Measurements from ENCODE around the gene SLC7A6OS. TPM values are rescaled to one million over a fixed set of nuclear protein-coding genes. Genes with fewer than 3 reads are reported as not detected.

SLC7A6OS gene
- total RNA-seq, 1 experiment from 2014 or later, result 12.1 TPM

DNA sequence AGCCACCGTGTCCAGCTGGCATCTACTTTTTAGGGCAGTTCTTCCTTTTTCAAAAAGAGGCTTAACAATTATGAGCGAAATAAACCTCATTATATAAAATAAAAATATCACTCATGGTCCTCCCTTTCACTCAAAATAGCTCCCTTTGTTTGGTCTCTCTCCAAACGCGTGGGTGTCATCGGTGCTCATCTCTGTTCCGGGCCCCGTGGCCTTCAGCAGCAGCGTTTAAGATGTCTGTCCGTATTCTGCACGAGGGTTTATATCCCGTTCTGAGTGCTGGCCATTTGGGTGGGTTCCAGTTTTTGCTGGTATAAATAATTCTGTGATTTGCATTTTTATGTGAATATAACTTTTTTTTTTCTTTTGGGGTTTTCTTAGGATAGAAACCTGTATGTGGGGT is 33.5 kb upstream of the SLC7A6OS start:
- DNase-seq (ENCODE audit: low read depth), result no peak

DNA sequence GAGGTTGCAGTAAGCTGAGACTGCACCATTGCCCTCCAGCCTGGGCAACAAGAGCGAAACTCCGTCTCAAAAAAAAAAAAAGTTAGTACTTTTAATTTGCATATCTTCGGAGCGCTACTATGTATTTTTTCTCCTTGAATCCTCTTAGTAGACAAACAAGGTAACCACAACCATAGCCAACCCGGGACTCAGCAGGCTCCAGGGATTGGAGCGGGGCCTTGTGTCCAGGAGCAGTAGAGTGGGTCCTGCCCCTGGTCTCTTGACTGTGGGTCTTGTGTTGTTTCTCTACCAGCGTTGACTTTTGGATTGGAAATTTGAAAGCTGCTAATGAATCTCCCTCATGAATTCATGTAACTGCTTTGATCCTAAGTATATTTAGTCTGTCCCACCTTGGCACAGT is 32.4 kb upstream of the SLC7A6OS start:
- DNase-seq (ENCODE audit: low read depth), result no peak

DNA sequence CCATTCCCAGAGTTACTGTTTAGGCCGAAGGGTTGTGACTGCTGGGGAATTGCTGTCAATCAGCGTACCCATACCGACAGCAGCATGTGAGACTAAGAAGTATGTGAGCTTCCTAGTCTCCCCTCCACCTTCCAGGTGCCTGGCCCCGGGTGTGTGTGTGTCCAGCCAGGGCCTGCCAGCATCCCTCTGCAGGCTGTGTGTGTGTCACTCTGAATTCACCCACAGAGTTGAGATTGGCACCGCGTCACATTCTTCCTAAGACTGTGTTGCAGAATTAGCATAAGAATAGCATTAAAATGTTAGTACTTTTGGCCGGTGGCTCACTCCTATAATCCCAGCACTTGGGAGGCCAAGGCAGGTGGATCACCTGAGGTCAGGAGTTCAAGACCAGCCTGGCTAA is 31.9 kb upstream of the SLC7A6OS start:
- DNase-seq (ENCODE audit: low read depth), result no peak

DNA sequence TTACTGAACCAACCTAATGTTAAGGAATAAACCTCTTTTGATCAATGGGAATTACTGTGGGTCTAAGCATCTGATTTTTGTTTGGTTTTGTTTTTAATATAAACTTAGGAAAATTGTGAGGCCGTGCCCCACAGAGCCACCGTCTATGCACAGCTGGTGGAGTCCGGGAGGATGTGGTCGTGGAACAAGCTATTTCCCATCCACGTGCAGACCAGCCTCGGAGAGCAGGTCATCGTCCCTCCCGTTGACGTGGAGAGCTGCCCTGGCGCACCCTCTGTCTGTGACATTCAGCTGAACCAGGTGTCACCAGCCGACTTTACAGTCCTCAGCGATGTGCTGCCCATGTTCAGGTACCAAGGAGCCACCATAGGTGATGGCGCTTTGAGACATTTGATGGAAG is 28.5 kb upstream of the SLC7A6OS start:
- no peak for DNase-seq (ENCODE audit: low read depth)

DNA sequence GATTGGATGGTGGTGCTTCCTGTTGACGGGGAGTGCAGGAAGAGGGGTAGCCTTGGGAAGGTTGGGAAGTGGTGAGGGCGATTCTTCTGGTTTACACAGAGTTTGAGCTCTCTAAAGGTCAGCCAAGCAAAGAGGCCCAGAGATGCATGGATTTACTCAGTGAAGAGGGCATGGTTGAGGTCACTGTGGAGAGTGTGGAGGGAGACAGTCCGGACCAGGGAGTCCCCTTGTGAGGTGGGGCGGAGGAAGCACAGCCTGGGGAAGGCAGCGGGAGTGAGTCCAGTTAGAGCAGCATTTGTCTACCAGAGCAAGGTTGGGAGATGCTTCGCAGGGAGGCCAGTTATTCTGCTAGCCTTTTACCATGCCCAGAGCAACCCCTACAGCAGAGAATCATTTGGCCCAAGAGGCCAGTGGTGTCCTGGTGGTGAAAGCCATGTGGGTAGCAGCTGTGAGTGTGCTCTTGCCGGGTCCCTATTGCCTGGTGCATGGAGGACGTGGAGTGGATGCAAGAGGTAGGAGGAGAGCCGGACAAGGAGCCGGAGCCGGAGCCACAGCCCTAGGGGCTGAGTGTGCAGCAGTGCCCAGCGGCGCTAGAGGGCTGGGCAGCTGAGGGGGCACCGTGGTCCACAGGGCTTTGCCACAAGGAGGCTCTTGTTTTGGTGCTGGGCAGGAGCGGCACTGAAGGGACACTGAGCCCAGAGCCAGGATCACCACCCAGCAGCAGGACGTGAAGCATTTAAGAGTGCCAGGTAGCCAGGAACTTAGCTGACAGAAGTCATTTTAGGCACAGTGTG is 27.8 kb upstream of the SLC7A6OS start:
- DNase-seq (ENCODE audit: low read depth), result no peak

DNA sequence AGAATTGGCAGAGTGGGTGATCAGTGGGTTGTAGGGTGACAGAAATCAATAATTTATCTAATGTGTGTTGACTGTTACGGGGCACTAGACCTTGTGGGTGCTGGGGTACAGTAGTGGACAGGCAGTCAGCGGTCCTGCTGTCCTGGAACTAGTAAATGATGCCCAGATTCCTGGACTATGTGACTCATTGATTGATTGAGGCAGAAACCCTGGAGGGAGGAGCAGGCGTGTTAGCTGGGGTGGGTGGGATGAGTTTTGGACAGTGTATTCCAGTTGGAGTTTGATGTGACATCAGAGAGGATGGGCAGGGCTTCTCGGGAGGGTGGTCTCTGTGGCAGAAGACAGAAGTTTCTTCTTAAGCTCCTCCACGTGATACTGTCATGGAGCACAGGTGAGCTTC is 24.4 kb upstream of the SLC7A6OS start:
- peak; percentile 27 for DNase-seq (ENCODE audit: low read depth)

DNA sequence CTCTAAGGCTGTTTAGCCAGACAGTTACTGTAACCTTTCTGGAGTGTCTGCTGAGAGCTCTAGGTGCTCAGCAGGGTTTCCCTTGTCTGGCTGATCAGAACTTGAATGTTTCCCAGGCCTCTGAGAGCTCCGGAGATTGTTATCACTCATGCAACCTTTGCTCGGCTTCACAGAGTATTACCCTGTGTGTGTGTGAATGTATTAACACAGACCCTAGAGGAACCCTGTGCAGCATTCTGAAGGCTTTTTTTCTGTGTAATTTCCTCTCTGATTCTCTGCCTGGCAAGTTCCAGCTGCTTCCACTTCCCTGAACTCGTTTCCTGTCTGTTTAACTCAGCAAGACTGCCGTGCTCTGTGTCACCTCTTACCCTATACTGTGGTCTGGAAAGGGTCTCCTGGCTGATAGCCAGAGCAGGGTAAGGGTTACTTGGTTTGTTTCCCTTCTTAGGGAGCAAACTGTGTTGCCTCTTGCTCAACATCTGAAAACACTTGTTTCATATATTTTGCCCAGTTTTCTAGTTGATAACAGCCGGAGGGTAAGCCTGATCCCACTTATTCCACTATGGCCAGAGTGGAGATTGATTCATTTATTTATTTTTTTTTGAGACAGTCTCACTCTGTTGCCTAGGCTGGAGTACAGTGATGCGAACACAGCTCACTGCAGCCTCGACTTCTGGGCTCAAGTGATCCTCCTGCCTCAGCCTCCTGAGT is 21.8 kb upstream of the SLC7A6OS start:
- DNase-seq (ENCODE audit: low read depth), result no peak

DNA sequence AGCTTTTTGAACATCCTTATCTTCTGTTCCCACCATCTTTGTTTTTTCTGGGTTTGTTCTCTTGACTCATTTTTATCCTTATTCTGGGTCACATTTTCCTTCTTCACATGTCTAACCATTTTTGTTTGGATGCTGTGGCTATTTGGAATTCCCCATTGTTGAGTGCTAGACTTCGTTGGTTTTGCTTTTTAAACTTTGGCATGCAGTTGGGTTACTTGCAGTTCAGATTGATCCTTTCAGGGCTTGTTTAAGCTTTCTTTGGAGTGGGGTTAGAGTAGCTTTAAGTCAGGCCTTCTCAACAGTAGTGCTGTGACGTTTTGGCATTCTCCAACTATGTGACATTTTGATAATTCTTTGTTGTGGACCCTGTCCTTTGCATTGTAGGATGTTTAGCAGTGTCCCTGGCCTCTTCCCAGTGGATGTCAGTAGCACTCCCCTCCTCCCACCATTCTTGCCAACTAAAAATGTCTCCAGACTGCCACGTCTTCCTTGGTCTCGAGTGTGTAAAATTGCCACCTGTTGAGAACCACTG is 21.2 kb upstream of the SLC7A6OS start:
- no peak for DNase-seq (ENCODE audit: low read depth)

DNA sequence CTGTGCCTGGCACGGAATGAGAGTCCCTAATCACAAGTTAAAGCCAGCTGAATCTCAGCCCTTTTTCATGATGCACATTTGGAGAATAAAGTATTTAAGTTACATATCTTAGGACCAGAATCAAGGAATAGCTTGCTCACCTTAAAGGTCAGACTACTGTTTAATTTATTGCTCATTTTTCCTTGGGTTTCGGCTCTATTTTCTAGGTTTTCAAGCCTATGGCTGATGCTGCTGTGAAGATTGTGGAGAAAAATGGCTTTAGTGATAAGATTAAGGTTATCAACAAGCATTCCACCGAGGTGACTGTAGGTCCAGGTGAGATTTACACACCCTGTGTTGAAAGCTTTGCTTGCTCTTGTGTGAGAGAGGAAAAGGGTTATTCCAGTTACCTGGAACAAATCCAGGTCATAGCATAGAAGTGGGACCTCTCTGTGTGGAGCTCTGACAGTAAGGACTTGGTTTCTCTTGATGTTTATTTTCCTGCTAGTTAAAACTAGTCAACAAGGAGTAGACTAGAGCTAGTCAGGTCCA is 18.2 kb upstream of the SLC7A6OS start:
- no peak for DNase-seq (ENCODE audit: low read depth)

DNA sequence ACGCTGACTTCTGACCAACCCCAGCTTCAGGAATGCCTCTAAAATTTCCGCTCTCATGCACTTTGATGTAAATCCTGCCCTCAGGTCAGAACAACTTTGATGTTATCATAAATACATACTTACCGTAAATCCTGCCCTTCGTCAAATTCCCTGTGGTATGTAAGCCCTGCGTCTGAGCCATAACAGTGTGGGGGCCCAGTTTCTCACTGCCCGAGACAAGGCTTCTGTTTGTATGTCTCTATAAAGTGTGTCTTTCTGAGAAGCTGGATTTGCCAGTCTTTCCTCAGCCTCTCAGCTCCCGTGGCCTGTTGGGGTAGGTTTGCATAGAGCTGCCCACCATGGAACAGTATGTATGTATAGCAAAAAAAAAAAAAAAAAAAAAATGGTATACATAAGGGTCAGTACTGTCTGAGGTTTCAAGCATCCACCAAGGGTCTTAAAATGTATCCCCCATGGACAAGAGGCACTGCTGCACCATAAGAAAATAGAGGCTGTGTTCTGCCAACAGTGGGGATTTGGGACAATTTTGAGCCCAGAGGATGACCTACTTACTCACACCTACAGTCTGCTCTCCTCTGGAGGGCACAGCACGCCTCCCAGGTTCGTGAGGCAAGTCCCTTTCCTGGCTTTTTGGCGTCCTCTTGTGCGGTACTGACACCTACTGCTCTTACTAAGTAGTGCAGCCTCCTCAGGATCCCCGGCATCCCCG is 17.6 kb upstream of the SLC7A6OS start:
- DNase-seq (ENCODE audit: low read depth), result peak; percentile 73

DNA sequence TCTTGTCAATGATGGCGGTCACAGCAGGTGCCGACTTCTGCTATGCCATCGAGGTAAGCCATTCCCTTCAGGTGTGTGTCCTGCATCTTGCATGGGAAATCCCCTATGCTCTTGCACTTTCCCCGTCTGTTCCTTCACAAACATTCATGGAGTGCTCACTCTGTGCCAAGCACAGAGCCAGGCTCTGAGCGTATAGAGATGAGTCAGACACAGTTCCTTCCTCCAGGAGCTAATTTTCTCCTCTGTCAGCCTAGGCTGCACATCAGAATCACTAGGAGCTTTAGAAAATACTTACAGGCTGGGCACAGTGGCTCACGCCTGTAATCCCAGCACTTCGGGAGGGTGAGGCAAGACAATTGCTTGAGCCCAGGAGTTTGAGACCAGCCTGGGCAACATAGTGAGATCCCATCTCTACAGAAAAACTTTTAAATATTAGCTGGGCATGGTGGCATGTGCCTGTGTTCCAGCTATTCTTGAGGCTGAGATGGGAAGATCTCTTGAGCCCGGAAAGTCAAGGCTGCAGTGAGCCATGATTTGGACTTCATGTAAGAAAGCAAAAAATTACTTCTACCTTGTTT is 14.1 kb upstream of the SLC7A6OS start:
- DNase-seq (ENCODE audit: low read depth), result no peak

DNA sequence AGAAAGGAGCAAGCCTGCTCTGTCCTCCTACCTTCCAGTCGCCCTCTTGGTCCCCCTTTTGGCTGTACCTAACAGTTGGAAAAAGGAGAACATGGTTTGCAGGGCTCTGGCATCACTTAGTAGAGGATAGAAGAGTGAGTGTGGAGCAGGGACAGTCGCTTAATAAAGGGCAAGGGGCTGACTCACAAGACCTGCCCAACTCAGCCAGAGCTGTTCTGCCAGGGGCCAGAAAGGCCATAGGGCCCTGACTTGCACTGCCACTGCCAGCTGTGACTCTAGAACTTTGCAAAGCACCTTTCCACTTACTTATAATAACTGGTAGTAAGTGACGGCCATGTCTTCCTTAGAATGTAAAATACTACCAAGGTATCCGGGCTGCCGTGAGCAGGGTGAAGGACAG is 13.6 kb upstream of the SLC7A6OS start:
- no peak for DNase-seq (ENCODE audit: low read depth)

DNA sequence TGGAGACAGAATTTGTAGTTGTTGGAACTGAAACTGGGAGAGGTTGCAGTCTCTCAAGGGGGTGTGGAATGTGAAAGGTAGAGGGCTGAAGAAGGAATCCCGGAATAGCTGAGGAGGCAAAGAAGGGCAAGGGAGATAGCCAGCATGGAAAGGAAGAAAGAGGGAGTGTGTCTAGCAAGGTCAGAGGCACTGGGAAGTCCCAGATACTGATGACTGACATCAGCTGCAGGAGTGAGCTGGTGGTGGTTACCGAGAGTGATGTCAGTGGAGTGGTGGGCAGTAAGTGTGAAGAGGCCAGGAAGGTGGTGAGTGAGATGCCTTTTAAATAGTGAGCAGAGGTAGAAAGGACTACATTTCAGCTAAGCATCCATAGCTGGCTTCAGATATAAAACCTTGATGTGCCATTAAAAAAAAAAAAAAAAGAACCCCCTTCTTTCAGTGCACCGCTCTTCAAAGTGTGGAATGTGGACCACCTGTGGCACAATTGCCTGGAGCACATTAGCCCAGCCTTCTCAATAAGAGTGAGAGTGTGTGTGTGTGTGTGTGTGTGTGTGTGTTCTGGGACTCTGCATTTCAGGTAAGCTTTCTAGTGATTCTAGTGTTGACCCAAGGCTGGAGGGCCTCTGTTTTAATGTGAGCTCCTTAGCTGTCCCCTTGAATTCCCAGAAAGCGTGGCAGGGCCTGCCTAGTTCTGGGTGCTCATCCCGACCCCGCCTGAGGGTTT is 8.6 kb upstream of the SLC7A6OS start:
- DNase-seq (ENCODE audit: low read depth), result no peak

DNA sequence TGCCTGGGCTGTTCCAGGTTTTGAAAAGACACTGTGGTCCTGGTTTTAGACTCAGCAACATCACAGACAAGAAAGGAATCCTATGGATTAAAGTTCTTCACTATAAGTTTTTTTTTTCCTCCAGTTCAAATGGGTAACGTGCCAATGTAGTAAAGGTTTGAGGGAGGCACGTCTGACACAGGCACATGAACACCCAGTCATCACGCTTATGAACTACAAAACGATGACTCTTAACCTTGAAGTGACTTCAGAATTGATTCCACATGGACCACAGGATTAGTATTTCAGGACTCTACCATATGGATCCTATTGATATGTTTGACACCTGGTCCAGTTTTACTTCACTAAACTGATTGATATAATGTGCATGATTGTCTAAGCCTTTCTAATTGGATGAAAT is 2.4 kb upstream of the SLC7A6OS start:
- DNase-seq (ENCODE audit: low read depth), result no peak

DNA sequence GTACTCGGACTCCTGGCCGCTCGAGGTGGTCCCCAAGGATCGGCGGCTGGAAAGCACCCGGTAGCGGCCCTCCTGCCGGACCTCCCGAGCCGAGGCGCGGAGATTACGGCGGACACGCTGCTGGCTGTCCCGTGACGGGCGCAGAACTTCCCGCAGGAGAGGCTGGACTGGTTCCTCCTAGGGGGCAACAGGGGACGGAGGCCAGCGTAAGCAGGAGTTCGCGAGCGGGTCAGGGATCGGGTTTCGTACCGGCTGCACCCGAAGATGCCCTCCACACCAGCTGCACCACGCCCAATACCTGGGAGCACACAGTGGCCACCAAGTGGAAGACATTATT is 341 bp downstream of the SLC7A6OS start:
- DNase-seq (ENCODE audit: low read depth), result no peak

DNA sequence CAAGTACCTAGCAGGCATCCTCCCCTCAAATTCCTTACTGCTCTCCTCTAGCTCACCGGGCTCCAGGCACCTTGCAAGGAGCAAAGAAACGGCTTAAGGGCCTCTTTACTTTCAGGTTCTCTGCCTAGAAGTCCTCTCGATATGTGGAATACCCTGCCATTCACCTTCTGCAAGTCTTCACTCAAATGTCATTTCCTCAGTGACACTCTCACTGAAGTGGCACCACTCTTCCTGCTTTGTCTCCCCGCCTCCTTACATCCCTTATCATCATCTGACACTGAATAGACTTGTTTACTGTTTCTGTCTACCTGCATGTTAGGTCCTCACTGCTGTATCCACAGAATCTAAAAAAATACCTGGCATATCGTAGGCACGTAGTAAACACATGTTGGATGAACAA is 947 bp downstream of the SLC7A6OS start:
- DNase-seq (ENCODE audit: low read depth), result no peak

DNA sequence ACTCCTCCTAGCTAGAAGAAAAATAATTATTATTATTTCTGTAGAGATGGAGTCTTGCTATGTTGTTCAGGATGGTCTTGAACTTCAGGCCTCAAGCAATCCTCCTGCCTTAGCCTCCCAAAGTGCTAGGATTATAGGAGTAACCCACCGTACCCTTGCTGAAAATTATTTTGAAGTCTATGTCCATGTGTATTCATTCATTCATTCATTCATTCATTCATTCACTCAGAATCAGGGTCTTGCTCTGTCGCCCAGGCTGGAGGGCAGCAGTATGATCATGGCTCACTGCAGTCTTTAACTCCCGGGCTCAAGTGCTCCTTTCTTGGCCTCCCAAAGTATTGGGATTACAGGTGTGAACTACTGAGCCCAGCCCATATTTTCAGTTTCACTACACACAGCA is 4.1 kb downstream of the SLC7A6OS start:
- DNase-seq (ENCODE audit: low read depth), result no peak

DNA sequence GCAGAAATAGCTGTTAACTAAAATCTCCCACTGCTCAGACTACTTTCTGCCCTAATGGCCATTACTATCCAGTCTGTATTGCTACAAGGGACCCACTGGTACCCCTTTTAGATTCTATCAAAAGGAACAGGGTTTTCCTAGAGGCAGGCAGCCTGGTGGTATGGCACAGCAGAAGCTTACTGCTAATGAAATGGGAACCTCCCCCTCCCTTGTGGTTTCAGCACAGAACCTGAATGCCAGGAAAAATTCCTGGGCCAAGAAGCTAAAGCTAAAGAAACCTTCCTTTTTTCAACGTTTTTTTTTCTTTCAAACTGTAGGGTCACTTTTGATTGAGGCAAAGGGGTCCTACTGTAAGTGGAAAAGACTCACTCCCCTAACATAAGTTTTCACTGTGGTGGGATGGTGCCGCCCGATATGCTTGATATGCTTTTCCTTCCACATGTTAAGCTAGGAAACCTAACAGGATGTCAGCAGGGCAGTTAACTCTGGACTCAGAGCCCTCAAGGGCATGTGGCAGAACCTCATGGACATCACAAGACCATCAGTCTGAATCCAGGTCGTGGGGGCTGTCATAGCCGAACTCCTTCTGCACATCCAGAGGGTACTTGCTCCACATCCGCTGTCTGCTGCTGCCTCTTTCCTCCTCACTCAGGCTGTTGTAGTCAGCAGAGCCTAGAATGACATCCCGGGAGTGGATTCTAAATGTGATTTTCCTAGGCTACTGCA is 9.8 kb downstream of the SLC7A6OS start:
- no peak for DNase-seq (ENCODE audit: low read depth)

DNA sequence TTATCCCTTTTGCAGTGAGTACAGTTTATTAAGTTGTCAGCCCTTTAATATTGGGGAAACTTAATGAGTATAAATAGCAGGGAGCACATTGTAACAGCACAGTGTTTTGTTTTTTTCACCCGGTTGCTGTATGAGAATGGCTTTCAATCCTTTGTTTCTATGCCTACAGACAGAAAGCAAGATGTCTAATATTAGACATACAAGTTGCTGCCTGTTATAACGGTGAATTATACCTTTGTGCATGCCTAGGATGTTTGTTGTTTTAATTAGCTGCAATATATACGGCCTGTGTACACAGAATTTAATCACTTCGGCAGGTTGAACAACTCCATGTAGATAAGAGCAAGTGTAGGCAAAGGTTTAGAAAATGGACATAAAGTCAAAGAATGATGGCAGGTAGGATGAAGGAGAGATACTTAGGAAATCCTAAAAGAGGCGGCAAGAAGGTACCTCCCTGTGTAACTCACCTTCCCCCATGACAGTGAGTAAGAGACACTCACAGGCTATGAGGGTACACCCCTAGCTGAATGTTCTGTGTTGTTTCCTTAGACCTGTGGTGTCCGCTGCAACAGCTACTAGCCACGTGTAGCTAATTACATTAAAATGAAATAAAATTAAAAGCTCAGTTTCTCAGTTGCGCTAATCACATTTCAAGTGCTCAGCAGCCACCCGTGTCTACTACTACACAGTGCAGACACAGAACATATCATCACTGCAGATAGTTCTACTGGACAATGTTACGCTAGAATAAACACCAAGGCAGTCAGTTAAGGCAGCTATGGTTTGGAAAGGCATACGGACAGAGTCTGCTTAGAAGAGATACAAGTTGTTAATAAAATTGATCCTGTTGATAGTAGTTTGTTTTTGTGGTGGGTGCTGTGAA is 10.9 kb downstream of the SLC7A6OS start:
- DNase-seq (ENCODE audit: low read depth), result no peak

Measured in LHCN-M2 (cell line).